OCI-LY7 (cell line): ENCODE results near the gene HCST. TPM values are rescaled to one million over a fixed set of nuclear protein-coding genes. Genes with fewer than 3 reads are reported as not detected.

Experiments
- BruUV-seq: library from RNA; stranded (reverse); fragments of 400-500 nt; replicated peaks from 2 replicates; lab custom pipeline; 2021; lab: Mats Ljungman, UMichigan
- CTCF ChIA-PET: fragments of 300-600 bp; sonication (Branson Sonifier 250); formaldehyde crosslinking; loops from one replicate; lab custom pipeline; 2022; ENCODE audit warnings: antibody characterized with exemption; ENCODE audit not compliant: unreplicated experiment; lab: Charles Lee
- POLR2A ChIA-PET: fragments of 300-600 bp; sonication (Branson Sonifier 250); formaldehyde crosslinking; loops from one replicate; lab custom pipeline; 2022; ENCODE audit warnings: antibody characterized with exemption; lab: Charles Lee
- DNase-seq: peaks from one replicate; pipeline ENCODE4 v3.0.0-alpha.2; 2015; ENCODE audit warnings: low spot score
- H2AFZ ChIP-seq: fragments of 200-600 bp; sonication (generic), shearing (Covaris generic); 2 replicates; pipeline ENCODE4 v1.6.1; 2014; ENCODE audit warnings: mild to moderate bottlenecking, antibody characterized with exemption, low read length, moderate library complexity
- H3K27ac ChIP-seq: fragments of 200-600 bp; sonication (generic); 2 replicates; pipeline ENCODE4 v1.5.1; 2014; ENCODE audit warnings: mixed run types, low read depth, mild to moderate bottlenecking, moderate library complexity, low read length, inconsistent platforms; ENCODE audit not compliant: poor library complexity, severe bottlenecking
- H3K36me3 ChIP-seq: fragments of 200-600 bp; sonication (generic); 2 replicates; pipeline ENCODE4 v1.6.1; 2014; ENCODE audit warnings: mild to moderate bottlenecking, antibody characterized with exemption, low read length, moderate library complexity, mixed read lengths; ENCODE audit not compliant: insufficient read depth
- H3K4me1 ChIP-seq: fragments of 200-600 bp; sonication (generic); 2 replicates; pipeline ENCODE4 v1.5.1; 2014; ENCODE audit warnings: mild to moderate bottlenecking, low read length; ENCODE audit not compliant: insufficient read depth, poor library complexity, severe bottlenecking
- H3K4me2 ChIP-seq: fragments of 200-600 bp; sonication (generic); 2 replicates; pipeline ENCODE4 v1.6.1; 2014; ENCODE audit warnings: mild to moderate bottlenecking, low read length
- H3K4me3 ChIP-seq: fragments of 200-600 bp; sonication (generic); 2 replicates; pipeline ENCODE4 v1.5.1; 2014; ENCODE audit warnings: mild to moderate bottlenecking, low read depth, low read length; ENCODE audit not compliant: poor library complexity, severe bottlenecking
- H3K79me2 ChIP-seq: fragments of 200-600 bp; sonication (generic); 2 replicates; pipeline ENCODE4 v1.6.1; 2016; ENCODE audit warnings: low read depth, mild to moderate bottlenecking, low read length, moderate library complexity, mixed read lengths; ENCODE audit not compliant: insufficient read depth
- H3K9me2 ChIP-seq: fragments of 200-600 bp; sonication (generic); 2 replicates; pipeline ENCODE4 v1.6.1; 2016; ENCODE audit warnings: mild to moderate bottlenecking, low read length, mixed read lengths; ENCODE audit not compliant: insufficient read depth
- H3K9me3 ChIP-seq: fragments of 200-600 bp; sonication (generic); 2 replicates; pipeline ENCODE4 v1.6.1; 2014; ENCODE audit warnings: mild to moderate bottlenecking, mixed run types, low read length, mixed read lengths
- H4K20me1 ChIP-seq: fragments of 200-600 bp; sonication (generic); 2 replicates; pipeline ENCODE4 v1.6.1; 2014; ENCODE audit warnings: mild to moderate bottlenecking, antibody characterized with exemption, low read length, moderate library complexity, mixed read lengths; ENCODE audit not compliant: insufficient read depth
- EZH2phosphoT487 ChIP-seq: fragments of 200-600 bp; sonication (generic); IDR thresholded peaks from 2 replicates; pipeline ENCODE4 v1.6.1; 2018; ENCODE audit warnings: low read depth, borderline replicate concordance, mild to moderate bottlenecking, mixed run types, antibody characterized with exemption, low read length, moderate library complexity, mixed read lengths
- intact Hi-C: fragments of 100-400 bp; cut with micrococcal nuclease; formaldehyde crosslinking; loops from one replicate; pipeline ENCODE4 v1.10.0; 2022; ENCODE audit not compliant: unreplicated experiment
- total RNA-seq, 2 experiments: library from RNA; depleted of rRNA in 1 of 2; stranded (reverse); fragments of >200 nt in 1 of 2; shearing (Covaris generic) in 1 of 2; gene quantifications; 2 replicates each; pipeline ENCODE4 v1.2.3, GENCODE V29; 2014 to 2022
- TF ChIP-seq, protein P1 (sequence below): fragments of 200-600 bp; sonication (generic); conservative IDR thresholded peaks from 2 replicates; pipeline ENCODE4 v1.5.1; 2014; ENCODE audit warnings: mild to moderate bottlenecking, antibody characterized with exemption, low read length, moderate library complexity, mixed read lengths

HCST gene
- total RNA-seq, 2 experiments from 2014 or later = 8.1 to 36.0 TPM

DNA sequence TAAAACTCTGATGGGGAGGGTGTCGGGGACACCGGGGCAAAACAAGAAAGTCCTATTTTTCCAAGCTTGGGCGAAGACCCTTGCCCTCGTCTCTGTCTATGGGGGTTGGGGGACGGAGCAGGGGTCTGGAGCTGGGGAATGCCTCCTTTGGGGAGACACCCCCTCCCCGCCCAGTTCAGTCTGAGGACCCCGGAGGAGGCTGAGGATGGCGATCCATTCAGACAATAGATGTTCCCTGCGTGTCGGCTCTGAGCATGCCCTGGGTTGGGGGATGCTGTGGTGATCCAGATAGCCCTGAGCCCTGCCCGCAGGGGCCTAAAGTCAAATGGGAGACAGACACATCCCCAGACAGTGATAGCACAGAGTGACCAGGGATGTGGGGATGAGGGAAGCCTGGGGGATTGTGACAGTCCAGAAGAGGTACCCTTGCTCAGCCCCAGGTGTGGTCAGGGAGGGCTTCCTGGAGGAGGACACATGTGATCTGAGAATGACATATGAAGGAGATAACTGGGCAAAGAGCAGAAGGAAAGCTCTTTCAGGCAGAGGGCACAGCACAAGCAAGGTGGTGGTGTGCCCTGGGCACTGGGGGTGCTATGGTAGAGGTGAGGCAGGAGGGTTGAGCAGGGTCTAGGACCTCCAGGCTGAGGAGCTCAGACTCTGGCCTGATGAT is 42.9 kb downstream of the HCST start:
- H3K36me3 ChIP-seq = no peaks in the 10 kb centered on the region
- no peak overlapping the region for H3K4me2 ChIP-seq
- H3K27ac ChIP-seq = no peak overlapping the region
- POLR2A ChIA-PET = interaction anchor here (0.6 kb wide), 1 partner anchor 56 kb away, joined by 3 read pairs; no protein-coding TSS in a partner anchor
- no TSS peak for BruUV-seq
- no peaks in the 10 kb centered on the region for H3K9me2 ChIP-seq
- no peak overlapping the region for H3K4me3 ChIP-seq
- TF ChIP-seq EZH2phosphoT487 = no peak
- TF ChIP-seq, protein P1, sequence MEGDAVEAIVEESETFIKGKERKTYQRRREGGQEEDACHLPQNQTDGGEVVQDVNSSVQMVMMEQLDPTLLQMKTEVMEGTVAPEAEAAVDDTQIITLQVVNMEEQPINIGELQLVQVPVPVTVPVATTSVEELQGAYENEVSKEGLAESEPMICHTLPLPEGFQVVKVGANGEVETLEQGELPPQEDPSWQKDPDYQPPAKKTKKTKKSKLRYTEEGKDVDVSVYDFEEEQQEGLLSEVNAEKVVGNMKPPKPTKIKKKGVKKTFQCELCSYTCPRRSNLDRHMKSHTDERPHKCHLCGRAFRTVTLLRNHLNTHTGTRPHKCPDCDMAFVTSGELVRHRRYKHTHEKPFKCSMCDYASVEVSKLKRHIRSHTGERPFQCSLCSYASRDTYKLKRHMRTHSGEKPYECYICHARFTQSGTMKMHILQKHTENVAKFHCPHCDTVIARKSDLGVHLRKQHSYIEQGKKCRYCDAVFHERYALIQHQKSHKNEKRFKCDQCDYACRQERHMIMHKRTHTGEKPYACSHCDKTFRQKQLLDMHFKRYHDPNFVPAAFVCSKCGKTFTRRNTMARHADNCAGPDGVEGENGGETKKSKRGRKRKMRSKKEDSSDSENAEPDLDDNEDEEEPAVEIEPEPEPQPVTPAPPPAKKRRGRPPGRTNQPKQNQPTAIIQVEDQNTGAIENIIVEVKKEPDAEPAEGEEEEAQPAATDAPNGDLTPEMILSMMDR = no peak
- DNase-seq = no peak
- no peaks in the 10 kb centered on the region for H3K79me2 ChIP-seq
- H3K9me3 ChIP-seq = no peaks in the 10 kb centered on the region
- H4K20me1 ChIP-seq = no peaks in the 10 kb centered on the region
- CTCF ChIA-PET = no interaction called here
- no peaks in the 10 kb centered on the region for H3K4me1 ChIP-seq
- H2AFZ ChIP-seq = no peak overlapping the region
- intact Hi-C loops = no loop called here

DNA sequence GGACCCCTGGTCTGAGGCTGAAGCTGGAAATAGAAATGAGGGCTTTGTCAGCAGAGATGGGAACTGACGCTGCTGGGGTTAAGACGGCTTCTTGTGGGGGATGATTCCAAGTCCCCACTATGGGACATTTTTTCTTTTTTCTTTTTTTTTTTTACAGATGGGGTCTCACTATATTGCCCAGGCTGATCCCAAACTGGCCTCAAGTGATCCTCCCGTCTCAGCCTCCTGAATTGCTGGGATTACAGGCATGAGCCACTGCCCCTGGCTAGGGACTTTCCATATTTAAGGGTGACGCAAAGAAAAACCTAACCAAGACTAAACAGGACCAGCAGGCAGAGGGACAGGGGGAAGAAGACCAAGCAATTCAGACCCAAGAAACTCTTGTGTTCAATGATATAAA is 43.9 kb downstream of the HCST start:
- Histone ChIP-seq H3K4me2 (no peak overlapping the region), H4K20me1 (no peaks in the 10 kb centered on the region), H3K9me3 (no peaks in the 10 kb centered on the region), H3K4me1 (no peaks in the 10 kb centered on the region), H3K36me3 (no peaks in the 10 kb centered on the region), H3K27ac (no peak overlapping the region), H3K4me3 (no peak overlapping the region), H3K9me2 (no peaks in the 10 kb centered on the region), H3K79me2 (no peaks in the 10 kb centered on the region), H2AFZ (no peak overlapping the region)
- intact Hi-C loops = no loop called here
- BruUV-seq = no TSS peak
- ChIA-PET CTCF (no interaction called here), POLR2A (no interaction called here)
- no peak for DNase-seq
- TF ChIP-seq, protein P1 = no peak
- TF ChIP-seq EZH2phosphoT487 = no peak

DNA sequence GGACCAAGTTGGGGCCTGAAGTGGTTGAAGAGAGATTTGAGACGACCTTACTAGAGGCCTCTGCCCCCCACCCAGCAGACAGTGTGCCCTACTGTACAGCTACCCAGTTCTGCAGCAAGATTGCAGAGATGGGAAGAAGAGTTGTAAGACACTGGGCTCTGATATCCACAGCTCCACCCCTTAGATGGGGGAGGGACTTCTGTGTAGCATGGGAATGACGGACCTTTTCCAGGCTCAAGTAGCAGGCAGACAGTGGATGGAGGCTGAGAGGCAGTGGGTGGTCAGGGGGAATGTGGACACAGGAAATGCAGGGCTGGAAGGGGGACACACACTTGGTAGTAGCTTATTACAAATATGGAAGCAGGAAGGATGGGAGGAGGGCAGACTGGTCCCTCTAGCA is 46.8 kb downstream of the HCST start:
- intact Hi-C loops = no loop called here
- ChIA-PET CTCF (no interaction called here), POLR2A (interaction anchor here (0.6 kb wide), 1 partner anchor 338 kb away, joined by 7 read pairs; no protein-coding TSS in a partner anchor)
- no peaks in the 10 kb centered on the region for H3K79me2 ChIP-seq
- H3K9me3 ChIP-seq = no peaks in the 10 kb centered on the region
- peaks cover 14% of the 10 kb centered on the region for H3K4me1 ChIP-seq
- H3K4me2 ChIP-seq = no peak overlapping the region
- no peak for DNase-seq
- H3K9me2 ChIP-seq = no peaks in the 10 kb centered on the region
- no peak for TF ChIP-seq EZH2phosphoT487
- TF ChIP-seq, protein P1 = no peak
- no peak overlapping the region for H2AFZ ChIP-seq
- no peak overlapping the region for H3K4me3 ChIP-seq
- no peaks in the 10 kb centered on the region for H4K20me1 ChIP-seq
- no TSS peak for BruUV-seq
- no peaks in the 10 kb centered on the region for H3K36me3 ChIP-seq
- H3K27ac ChIP-seq = no peak overlapping the region
